HG02870 (cell line): ENCODE data around the gene PFKFB2.

ENCODE experiments used
- ATAC-seq: cut with Tn5 transposase; IDR thresholded peaks from one replicate; pipeline ENCODE4 v1.9.1; 2021; ENCODE audit warnings: mild to moderate bottlenecking, moderate library complexity; ENCODE audit not compliant: unreplicated experiment

The PFKFB2 gene

GRCh38 chr1:207063014-207063413, 9.9 kb downstream of the PFKFB2 start:
- ATAC-seq = no peak

- no peak for ATAC-seq
Observed at GRCh38 chr1:207064561-207064960, 11.5 kb downstream of the PFKFB2 start.

GRCh38 chr1:207067185-207067584, 14.1 kb downstream of the PFKFB2 start:
- ATAC-seq = no peak

DNA sequence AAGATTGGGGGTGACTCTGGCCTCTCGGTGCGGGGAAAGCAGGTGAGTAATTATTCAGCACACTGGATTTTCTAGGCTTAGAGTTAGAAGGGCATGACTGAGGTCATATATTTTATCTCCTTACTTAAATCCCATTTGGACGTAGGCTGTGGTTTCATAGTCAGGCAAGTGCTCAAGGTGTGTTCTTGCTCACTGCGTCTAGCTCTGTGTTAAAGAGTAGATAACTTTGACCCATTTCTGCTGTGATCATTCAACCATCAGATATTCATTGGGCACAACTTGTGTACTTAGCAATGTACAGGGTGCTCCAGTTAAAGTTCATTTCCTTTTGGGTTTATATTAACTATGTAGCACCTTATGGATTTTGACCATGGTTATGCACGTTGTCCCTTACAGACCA, 14.6 kb downstream of the PFKFB2 start:
- no peak for ATAC-seq

DNA sequence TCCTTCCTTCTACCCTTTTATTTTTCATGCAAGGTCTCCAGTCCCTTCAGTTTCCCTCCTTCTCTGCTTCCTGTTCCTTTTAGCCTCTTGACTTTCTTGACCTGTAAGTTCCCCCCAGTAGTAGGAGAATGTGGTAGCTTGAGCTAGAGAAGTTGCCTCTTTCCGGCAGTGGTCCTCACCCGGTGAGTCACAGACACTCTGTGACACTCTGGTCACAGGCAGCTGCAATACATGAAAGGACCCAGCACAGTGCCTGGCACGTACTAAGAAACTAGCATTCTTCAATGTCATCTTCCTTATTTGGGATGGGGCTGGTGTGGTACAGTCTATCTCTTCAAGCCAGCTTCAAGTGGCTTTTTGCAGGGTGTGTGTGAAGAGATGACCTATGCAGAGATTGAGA, 16.0 kb downstream of the PFKFB2 start:
- ATAC-seq = no peak

DNA sequence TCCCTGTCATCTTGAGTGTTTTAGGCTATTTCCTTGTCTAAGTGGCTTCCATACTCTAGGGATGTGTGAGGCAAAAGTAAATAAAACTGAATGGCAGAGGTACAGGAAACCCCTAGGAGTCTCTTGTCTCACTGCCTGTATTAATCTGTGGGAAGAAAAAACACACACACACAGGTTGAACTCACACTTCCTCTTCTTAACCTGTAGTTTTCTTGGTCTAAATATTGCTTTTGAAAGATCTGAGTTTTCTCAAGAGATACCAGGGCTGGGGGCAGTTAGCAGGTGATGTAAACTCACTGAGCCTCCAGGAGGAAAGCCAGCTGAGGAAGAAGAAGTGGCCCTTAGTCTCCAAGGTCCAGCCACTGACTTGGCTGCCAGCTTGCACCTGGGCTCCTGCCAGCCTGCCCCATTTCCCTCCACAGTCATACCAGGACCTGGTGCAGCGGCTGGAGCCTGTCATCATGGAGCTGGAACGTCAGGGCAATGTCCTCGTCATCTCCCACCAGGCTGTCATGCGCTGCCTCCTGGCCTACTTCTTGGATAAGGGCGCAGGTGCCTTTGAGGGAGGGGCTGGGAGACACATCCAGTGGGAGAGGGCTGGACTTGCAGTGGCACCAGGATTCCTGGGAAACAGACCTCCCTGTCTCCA, 16.9 kb downstream of the PFKFB2 start:
- no peak for ATAC-seq

- no peak for ATAC-seq
Observed at GRCh38 chr1:207070811-207071210, 17.7 kb downstream of the PFKFB2 start.

DNA sequence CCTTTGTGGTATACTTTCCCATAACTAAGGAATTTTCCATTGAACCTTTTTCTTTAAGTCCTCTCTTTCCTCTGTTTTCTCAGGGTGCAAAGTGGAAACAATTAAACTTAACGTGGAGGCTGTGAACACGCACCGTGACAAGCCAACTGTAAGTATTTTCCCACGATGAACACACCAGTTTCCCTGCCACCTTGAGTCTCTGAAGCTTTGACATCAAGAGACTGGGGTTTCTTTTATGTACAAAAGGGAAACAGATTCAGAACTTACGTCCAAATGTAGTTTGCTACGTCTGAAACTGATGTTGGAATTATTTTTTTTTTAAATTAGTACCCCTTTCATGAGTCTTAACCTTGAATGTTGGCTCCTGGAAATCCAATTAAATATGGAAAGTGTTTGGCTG, 18.4 kb downstream of the PFKFB2 start:
- ATAC-seq = no peak

- no peak for ATAC-seq
Observed at GRCh38 chr1:207072233-207072632, 19.2 kb downstream of the PFKFB2 start.

DNA sequence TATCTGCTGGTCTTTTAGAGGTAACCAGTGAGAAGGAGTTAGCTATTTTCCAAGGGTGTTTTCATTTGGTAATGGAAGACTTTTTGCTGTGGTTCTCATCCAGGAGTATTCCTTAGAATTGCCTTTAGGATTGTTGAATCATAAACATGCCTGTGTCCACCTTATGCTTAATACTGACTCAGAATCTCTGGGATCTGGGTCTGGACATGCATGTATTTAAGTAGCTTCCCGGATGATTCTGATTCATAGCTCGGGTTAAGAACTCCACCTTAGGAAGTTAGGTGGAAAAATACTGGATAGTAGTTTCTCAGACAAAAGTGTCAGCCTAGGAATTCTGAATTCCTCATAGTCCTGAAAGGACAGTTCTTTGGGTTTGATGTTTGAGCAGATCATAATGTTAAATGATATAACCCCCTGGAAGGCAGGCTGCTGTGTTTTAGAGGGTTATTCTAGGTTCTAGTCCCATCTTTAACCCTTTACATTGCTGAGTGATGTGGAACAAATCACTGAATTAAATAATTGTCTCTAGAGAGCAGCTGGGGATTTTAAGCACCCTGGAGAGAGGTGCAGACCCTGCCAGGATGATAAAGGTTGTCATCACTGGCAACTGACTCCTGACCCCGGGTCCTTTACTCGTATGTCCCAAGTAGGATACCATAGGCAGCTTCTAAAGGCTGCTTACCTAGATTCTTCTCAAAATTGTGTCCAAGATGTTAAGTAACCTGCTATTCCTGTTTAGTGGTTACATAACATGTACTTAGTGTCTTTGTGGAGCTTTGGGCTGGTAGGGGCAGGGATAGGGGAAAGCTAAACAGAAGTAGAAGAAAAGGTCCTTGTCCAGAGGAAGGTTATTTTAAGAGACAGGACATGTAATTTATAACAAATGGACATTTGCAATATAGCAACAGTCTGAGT, 21.1 kb downstream of the PFKFB2 start:
- no peak for ATAC-seq

DNA sequence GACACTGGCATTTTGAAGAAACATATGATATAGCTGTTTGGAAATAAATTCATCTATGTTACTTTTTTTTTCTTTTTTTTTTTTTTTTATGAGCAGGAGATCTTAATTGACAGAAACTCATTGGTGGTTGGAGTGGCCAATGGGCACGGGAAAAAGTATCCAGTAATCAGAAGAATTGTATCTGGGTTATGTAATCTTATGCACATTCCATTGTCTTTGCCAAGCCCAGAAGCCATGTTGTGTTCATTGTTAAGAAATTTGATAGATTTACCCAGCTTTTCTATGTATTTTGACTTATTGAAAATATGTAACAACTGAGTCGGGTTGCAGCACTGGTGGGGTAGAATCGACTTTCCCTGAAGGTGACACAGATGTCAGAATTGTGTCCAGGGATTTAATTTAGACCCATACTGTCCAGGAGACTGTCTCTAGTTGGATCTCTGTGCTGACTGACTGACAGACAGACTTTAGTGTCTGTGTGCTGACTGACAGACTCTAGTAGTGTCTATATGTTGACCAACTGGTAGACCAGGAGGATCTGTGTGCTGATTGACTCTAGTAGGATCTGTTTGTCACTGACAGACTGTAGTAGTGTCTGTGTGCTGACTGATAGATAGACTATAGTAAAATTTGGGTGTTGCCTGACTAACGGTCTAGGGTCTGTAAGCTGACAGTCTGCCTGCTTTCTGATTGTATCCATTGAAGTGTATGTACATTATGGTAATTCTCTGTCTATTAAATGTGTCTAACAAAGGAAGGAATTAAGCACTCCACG, 23.3 kb downstream of the PFKFB2 start:
- no peak for ATAC-seq

DNA sequence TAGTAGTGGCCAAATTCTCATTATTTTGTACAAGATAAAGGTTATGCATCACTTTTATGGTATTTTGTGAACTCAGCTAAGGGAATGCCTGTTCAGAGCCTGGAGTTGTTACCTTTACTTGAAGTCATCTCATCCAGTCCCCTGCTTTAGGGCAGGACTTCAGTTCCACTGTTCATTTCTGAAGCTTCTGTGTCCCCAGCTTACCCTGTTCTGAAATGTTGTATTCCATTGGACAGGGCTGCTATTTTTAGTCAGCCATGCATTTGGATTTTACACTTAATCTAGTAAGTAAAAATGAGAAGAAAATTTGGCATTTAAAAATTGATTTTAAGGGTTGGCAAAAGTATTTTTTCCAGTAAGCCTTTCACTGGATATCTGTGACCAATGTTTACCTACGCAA, 23.9 kb downstream of the PFKFB2 start:
- ATAC-seq = no peak

GRCh38 chr1:207077470-207078377, 24.6 kb downstream of the PFKFB2 start:
- ATAC-seq = no peak

- ATAC-seq = no peak
Observed at GRCh38 chr1:207078578-207079132, 25.6 kb downstream of the PFKFB2 start.

DNA sequence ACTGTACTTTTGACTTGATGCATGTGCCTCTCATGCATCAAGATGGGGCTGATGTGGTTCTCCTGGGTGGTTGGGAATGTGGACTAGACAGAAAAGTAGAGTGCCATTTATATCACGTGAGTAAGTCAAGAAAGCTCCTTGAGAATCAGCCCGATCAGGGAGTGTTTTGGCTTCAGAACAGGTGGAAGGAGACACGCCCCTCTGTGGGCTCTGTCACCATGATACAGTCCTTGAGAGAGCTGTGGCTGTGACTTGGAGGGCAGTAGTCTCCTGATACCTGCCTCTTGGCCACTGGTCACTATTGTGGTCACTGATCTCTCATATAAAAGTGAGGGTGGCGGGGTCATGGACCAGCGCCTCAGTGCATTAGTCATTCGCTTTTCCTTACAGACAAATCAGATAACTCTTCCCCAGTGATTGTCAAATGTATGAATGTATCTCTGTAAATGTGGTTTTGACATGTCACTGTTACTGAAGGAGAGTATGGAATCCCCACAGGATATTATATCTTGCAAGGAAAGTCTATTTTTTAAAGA, 26.7 kb downstream of the PFKFB2 start:
- ATAC-seq = no peak

DNA sequence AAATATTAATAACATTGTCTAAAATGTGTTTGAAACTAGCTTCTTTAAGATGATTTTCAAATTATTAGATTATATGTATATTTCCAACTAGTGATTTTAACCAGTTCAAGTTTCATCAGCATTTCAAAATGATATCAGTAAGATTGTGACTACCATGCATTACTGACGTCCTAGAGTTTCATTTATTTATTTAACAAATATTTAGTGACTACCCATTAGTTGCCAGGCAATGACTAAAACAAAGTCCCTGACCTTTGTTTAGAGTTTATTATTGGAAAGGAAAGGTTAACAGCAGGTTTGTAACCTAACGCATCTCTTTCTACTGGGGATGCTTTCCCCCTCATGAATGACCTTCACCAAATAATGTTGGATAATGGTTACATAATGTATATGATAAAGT, 28.0 kb downstream of the PFKFB2 start:
- no peak for ATAC-seq

- no peak for ATAC-seq
Observed at GRCh38 chr1:207081806-207082205, 28.7 kb downstream of the PFKFB2 start.

DNA sequence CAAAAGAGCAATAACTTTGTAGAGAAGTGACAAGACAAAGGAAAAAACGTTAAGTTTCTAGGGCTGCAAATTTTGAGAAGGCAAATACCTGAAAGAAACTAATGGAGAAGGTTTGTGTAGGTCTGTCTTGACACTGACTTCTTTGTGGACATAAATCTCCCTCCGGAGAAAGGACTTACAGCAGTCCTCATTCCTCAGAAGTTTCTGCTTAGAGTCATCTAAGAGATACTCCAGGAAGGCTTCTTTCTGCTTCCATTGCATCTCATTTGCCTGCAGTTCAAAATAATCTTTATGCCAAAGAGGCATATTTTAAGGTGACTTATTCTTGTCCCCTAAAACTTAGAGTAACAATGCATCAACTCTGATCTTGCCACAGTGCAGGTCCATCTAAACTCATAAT, 31.2 kb downstream of the PFKFB2 start:
- ATAC-seq = no peak

DNA sequence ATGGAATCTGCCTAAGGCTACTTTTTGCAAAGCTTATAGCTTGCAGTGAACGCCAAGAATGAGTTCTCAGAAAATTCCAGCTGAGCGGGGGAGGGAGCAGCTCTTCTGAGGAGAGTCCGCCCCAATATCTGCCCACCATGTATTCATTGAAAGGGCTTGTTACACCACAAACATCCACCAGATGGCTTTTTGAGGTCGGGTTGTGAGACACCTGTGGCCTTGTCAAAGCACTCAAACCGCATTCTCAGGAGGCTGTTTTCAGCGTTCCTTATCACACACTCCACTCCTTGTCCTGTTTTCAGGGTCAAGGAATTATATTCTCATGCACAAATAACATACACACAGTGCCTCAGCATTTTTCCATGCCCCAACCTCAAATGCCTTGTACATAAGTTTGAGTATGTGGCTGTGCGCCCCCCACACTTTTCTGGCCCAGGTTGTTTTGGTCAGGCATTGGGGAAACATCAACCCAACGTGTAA, 31.7 kb downstream of the PFKFB2 start:
- ATAC-seq = peak; percentile 44

DNA sequence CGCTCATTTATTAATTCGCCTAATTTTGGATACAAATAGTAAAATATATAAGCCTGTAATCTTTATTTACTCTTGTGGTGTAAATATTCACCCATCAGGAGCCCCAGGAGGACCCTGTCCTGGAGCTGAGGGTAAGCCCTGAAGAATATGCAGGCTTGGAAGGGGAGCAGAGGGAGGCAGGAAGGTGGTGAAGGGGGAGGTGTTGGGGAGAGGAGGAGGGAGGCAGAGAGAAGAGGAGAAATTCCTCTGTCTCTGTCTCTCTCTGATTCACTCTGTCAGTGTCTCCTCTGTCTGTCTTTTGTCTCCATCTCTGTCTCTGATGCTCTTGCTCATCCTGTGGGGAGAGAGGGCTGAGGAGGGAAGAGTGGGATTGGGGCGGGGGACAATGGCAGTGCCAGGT, 32.8 kb downstream of the PFKFB2 start:
- no peak for ATAC-seq
